Measurements from ENCODE around the gene BRPF1. TPM values are rescaled to one million over a fixed set of nuclear protein-coding genes. Genes with fewer than 3 reads are reported as not detected.

BRPF1 gene
- total and polyA plus RNA-seq, 4 donors, result 2.0 to 11.2 (median 6.5) TPM

DNA sequence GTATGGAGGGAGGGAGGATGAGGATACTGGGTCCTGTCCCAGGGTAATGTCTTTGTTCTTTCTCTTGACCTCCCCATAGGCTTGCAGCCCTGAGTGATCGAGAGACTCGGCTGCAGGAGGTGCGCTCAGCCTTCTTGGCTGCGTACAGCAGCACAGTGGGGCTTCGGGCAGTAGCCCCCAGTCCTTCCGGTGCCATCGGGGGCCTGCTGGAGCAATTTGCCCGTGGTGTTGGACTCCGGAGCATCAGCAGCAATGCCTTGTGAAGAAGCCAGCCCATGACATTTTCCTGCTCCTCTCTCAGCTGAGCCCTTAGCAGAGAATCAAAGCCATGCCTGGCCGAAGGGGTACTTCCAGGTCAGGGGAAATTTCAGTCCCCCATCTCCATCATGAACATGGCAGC is 29.8 kb upstream of the BRPF1 start:
- H3K27me3 ChIP-seq (ENCODE audit: control insufficient read depth in 4 of 4, insufficient read depth in 4 of 4, low read length in 3 of 4), result no peaks in the 10 kb centered on the region
- peaks cover 6 to 49% (median 18%) of the 10 kb centered on the region in 4 donors for H3K36me3 ChIP-seq (ENCODE audit: control insufficient read depth in 4 of 4, insufficient read depth in 3 of 4, low read depth in 1 of 4, low read length in 3 of 4)
- H3K9me3 ChIP-seq (ENCODE audit: control insufficient read depth in 4 of 4, low read length in 3 of 4), result no peaks in the 10 kb centered on the region
- DNase-seq (ENCODE audit: low spot score), result no peak
- no peak overlapping the region for H3K9ac ChIP-seq (ENCODE audit: low read depth in 1 of 2, low read length in 2 of 2)
- no peak overlapping the region for H3K4me3 ChIP-seq (ENCODE audit: low read depth in 1 of 3, low read length in 3 of 3)
- 97% methylated on average over 10 of the region's 10 CpGs for WGBS
- TF ChIP-seq EGR1 (IDR thresholded peaks at IDR 0.05; ENCODE audit: low read depth in 2 of 2) (no peak), TAF1 (conservative IDR thresholded peaks at IDR 0.05) (no peak), NR2F2 (IDR thresholded peaks at IDR 0.05) (no peak), HNF4A (conservative IDR thresholded peaks at IDR 0.05) (no peak), JUND (IDR thresholded peaks at IDR 0.05) (no peak), RXRA (IDR thresholded peaks at IDR 0.05) (no peak), YY1 (IDR thresholded peaks at IDR 0.05) (no peak), HNF4G (IDR thresholded peaks at IDR 0.05) (no peak), ZBTB33 (IDR thresholded peaks at IDR 0.05) (no peak), FOXA2 (IDR thresholded peaks at IDR 0.05) (no peak), FOXA1 (IDR thresholded peaks at IDR 0.05) (no peak), CTCF (IDR thresholded peaks at IDR 0.05; ENCODE audit: low read depth, low read length, missing input control) (no peak), RAD21 (IDR thresholded peaks at IDR 0.05) (no peak), GABPA (IDR thresholded peaks at IDR 0.05 in 1 of 2, conservative IDR thresholded peaks at IDR 0.05 in 1 of 2) (no peak), MAX (IDR thresholded peaks at IDR 0.05) (no peak), SP1 (IDR thresholded peaks at IDR 0.05) (no peak)
- TF ChIP-seq, protein P1, sequence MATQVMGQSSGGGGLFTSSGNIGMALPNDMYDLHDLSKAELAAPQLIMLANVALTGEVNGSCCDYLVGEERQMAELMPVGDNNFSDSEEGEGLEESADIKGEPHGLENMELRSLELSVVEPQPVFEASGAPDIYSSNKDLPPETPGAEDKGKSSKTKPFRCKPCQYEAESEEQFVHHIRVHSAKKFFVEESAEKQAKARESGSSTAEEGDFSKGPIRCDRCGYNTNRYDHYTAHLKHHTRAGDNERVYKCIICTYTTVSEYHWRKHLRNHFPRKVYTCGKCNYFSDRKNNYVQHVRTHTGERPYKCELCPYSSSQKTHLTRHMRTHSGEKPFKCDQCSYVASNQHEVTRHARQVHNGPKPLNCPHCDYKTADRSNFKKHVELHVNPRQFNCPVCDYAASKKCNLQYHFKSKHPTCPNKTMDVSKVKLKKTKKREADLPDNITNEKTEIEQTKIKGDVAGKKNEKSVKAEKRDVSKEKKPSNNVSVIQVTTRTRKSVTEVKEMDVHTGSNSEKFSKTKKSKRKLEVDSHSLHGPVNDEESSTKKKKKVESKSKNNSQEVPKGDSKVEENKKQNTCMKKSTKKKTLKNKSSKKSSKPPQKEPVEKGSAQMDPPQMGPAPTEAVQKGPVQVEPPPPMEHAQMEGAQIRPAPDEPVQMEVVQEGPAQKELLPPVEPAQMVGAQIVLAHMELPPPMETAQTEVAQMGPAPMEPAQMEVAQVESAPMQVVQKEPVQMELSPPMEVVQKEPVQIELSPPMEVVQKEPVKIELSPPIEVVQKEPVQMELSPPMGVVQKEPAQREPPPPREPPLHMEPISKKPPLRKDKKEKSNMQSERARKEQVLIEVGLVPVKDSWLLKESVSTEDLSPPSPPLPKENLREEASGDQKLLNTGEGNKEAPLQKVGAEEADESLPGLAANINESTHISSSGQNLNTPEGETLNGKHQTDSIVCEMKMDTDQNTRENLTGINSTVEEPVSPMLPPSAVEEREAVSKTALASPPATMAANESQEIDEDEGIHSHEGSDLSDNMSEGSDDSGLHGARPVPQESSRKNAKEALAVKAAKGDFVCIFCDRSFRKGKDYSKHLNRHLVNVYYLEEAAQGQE (IDR thresholded peaks at IDR 0.05), result no peak
- TF ChIP-seq, protein P2, sequence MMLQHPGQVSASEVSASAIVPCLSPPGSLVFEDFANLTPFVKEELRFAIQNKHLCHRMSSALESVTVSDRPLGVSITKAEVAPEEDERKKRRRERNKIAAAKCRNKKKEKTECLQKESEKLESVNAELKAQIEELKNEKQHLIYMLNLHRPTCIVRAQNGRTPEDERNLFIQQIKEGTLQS (IDR thresholded peaks at IDR 0.05), result no peak
- H3K4me1 ChIP-seq (ENCODE audit: control insufficient read depth in 4 of 4, insufficient read depth in 4 of 4, low read length in 3 of 4), result peaks cover 6 to 12% (median 10%) of the 10 kb centered on the region in 4 donors
- no peak overlapping the region for H3K27ac ChIP-seq (ENCODE audit: low read depth in 1 of 2, low read length in 2 of 2)
